ENCODE data around the gene DNAAF3. TPM values are rescaled to one million over a fixed set of nuclear protein-coding genes. Genes with fewer than 3 reads are reported as not detected.
"Not testable (repeated sequence)": the region's sequence is repeated elsewhere in the genome, so short reads cannot be mapped to it uniquely, and the experiment has no call there.

Gene DNAAF3
- total RNA-seq, 4 donors from 2014 or later = 0.65 to 0.69 TPM; not detected in 2

DNA sequence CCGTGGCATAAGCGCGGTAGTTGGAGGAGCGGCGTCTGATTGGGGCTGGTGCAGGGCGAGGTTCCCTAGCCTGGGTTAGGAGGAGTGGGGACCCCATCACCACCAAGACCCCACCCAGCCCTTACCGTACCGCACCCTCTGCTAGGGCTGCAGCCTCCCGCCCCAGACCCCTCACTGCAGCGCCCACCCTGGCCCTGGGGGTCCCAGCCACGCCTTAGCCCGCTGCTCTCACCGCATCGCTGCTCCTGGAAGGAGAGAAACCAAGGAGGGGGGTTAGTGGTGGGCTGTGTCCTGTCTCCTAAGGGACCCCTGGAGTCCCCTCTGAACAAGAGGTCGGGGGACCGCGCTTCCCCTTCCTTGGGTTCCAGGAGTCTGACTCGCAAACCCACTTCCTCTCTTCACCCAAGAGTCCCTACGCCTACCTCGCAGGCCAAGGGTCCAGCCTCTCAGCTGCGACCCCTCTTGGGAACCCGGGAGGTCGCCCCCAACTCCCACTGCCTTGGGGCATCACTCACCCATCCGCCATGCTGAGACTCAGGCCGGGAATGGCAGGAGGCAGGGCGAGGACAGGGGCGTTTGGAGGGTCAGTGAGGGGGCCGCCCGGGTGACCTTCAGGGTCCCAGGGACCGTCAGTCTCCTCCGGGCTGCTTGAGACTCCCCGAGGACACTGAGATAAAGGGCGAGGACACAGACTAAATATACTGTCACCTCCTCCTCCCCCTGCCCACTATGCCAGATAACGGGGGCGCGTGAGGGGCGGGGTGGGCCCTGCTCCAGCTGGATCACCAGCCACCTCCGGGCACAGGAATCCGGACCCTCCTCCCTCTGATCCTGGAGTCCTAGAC is 9.1 kb downstream of the DNAAF3 start, which contains the start of gene TNNI3:
Gene TNNI3 (minus strand): TSS at position 669 of the 845 bp plus-strand sequence. CDS start 143 bp downstream, at position 526.
- ATAC-seq (ENCODE audit: low FRiP score) = no peak
- DNase-seq (ENCODE audit: low spot score) = no peak
- TF ChIP-seq, protein P1, sequence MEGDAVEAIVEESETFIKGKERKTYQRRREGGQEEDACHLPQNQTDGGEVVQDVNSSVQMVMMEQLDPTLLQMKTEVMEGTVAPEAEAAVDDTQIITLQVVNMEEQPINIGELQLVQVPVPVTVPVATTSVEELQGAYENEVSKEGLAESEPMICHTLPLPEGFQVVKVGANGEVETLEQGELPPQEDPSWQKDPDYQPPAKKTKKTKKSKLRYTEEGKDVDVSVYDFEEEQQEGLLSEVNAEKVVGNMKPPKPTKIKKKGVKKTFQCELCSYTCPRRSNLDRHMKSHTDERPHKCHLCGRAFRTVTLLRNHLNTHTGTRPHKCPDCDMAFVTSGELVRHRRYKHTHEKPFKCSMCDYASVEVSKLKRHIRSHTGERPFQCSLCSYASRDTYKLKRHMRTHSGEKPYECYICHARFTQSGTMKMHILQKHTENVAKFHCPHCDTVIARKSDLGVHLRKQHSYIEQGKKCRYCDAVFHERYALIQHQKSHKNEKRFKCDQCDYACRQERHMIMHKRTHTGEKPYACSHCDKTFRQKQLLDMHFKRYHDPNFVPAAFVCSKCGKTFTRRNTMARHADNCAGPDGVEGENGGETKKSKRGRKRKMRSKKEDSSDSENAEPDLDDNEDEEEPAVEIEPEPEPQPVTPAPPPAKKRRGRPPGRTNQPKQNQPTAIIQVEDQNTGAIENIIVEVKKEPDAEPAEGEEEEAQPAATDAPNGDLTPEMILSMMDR (IDR thresholded peaks at IDR 0.05) = no peak

DNA sequence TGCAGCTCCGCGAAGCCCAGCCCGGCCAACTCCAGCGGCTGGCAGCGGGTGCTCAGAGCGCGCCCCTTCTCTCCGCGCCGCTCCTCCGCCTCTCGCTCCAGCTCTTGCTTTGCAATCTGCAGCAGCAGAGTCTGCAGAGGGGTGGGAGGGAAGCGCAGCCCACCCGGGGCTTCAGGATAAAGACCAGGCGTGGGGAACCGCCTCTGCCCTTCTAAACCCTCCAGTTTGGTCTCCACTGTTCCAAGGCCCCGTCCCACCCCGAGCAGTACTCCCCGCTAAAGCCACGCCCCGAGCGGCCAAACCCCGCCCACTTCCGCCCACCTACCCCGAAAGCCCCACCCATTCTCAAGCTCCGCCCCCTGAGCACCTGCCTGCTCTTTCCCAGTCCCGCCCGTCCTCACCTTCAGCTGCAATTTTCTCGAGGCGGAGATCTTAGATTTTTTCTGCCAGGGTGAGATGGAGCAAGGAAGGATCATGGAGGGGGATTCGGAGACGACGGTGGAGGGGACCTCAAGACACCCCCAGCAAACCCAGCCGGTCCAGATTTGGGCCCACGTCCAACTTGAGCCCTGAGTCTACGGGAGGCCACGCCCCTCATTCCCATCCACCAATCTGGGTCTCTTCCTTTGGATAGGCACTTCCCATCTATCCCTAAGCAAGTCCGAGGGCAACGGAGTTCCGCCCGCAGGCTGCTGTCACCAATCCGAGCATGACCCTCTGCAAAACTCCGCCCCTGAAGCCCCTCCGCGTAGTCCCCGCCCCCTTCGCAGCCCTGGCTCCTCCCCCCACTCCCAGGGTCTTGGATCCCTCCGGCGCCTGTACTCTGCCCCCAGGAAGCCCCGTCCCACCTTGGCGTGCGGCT is 10.0 kb downstream of the DNAAF3 start:
- ATAC-seq (ENCODE audit: low FRiP score) (no peak), DNase-seq (ENCODE audit: low spot score) (no peak)
- TF ChIP-seq, protein P1 (IDR thresholded peaks at IDR 0.05) = no peak

- ATAC-seq (ENCODE audit: low FRiP score); DNase-seq (ENCODE audit: low spot score): not testable (repeated sequence)
Observed at GRCh38 chr19:55155784-55156183, 10.6 kb downstream of the DNAAF3 start.

- DNase-seq (ENCODE audit: low spot score) = no peak
- TF ChIP-seq, protein P1 (IDR thresholded peaks at IDR 0.05) = no peak
- no peak for ATAC-seq (ENCODE audit: low FRiP score)
Observed at GRCh38 chr19:55153652-55154264, 12.7 kb downstream of the DNAAF3 start.

GRCh38 chr19:55152017-55152416 is 14.4 kb downstream of the DNAAF3 start:
- TF ChIP-seq, protein P1 (IDR thresholded peaks at IDR 0.05) = no peak
- no peak for ATAC-seq (ENCODE audit: low FRiP score)
- no peak for DNase-seq (ENCODE audit: low spot score)

DNA sequence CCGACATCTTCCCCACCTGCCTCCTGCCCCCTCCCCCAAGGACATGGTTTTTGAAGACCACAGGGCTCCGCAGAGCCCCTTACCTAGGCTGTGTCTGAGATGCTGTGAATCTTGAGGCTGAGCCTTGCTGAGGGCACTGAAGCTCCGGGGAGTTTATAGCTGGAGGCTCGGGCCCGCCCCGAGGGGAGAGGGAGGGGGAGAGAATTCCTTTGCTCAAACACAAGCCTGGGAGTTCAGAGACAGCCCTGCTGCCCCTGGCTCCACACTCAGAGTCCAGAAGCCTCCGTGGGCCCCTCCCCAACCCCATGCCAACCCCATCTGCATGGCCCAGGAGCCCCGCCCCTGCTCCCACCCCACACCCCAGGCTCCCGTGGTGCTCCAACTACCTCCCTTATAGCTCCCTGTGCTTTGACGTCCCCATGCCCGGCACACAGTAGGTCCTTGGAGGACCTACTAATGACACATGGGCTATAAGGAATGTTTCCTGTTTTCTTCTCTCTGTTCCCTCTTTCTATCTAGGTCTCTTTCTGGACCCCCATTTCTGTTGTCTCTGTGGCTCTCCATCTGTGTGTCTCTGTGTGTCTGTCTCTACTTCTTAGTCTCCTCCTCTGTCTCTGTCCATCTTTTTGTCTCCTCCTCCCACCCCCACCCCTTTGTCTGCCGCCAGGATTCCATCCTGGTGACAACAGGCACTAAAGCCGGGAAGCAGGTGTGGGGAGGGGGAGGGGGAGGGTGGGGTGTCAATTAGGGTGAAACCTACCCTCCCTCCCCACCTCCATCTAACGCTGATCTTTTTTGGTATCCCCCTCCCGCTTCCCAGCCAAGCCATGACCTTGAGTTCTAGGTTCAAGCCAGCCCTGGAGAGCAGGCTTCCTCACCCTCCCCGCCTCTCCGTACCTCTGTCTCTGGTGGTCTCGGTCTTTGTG is 17.1 kb downstream of the DNAAF3 start, which contains the start of gene TNNT1:
Gene TNNT1 (minus strand): TSS at position 129 of the 926 bp plus-strand sequence. CDS start 2,049 bp downstream, outside the sequence.
- TF ChIP-seq, protein P1 (IDR thresholded peaks at IDR 0.05) = no peak
- DNase-seq (ENCODE audit: low spot score) = no peak
- no peak for ATAC-seq (ENCODE audit: low FRiP score)

Data from omental fat pad (tissue), 4 donors.